BJ (cell line): ENCODE measurements around the gene AURKA. TPM values are rescaled to one million over a fixed set of nuclear protein-coding genes. Genes with fewer than 3 reads are reported as not detected.

Source experiments
- CTCF ChIA-PET: fragments of 350-600 bp; formaldehyde crosslinking; extraction: SDS; loops from one replicate; lab custom pipeline; 2021; ENCODE audit warnings: antibody characterized with exemption, inconsistent platforms; lab: Yijun Ruan, JAX
- POLR2A ChIA-PET: fragments of 300-600 bp; sonication (Branson Sonifier 250); formaldehyde crosslinking; extraction: SDS; loops from one replicate; lab custom pipeline; 2021; ENCODE audit warnings: antibody characterized with exemption; lab: Charles Lee
- DNase-seq: peaks from one replicate; pipeline ENCODE4 v3.0.0-alpha.2; 2011; ENCODE audit warnings: low read depth
- H3K27me3 ChIP-seq: 2 replicates; pipeline ENCODE4 v1.6.0; 2011; ENCODE audit warnings: low read length; ENCODE audit not compliant: control insufficient read depth, insufficient read depth
- H3K36me3 ChIP-seq: 2 replicates; pipeline ENCODE4 v1.5.1; 2011; ENCODE audit warnings: low read length; ENCODE audit not compliant: control insufficient read depth, insufficient read depth
- H3K4me3 ChIP-seq: 2 replicates; pipeline ENCODE4 v1.5.1; 2011; ENCODE audit warnings: low read depth, mild to moderate bottlenecking, control low read depth, low read length
- polyA plus RNA-seq: library from polyadenylated mRNA; depleted of rRNA; stranded (reverse); fragments of >200 nt; gene quantifications from 2 replicates; pipeline ENCODE4 v1.2.3, GENCODE V29; 2011
- TF ChIP-seq, protein P1 (sequence below): IDR thresholded peaks from 2 replicates; pipeline ENCODE4 v1.5.1; 2011; ENCODE audit warnings: low read depth, mild to moderate bottlenecking, control low read depth, inconsistent platforms, low read length, moderate library complexity; ENCODE audit not compliant: insufficient read depth

The AURKA gene
- polyA plus RNA-seq, 1 experiment: 40.4 TPM

DNA sequence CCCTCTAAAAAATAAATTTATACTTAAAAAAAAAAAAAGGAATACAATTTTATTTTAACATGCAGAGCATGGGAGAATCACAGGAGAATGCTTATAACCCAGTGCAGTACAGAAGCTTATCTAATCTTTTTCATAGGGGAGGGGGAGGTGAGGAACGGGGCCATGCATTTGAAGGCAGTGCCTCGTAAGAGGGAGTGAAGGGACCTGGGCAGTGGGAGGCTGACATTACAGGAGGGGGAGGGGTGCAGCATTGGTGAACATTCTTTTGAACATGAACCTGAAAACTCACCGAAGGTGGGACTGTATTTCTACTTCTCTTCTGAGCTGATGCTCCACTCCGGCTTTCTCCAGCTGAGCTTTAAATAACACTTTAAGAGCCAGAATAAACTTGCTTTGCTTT, 9.3 kb downstream of the AURKA start:
- H3K36me3 ChIP-seq: no peaks in the 10 kb centered on the region; the same call in 1 of the 2 replicates
- CTCF ChIA-PET: no interaction called here
- H3K27me3 ChIP-seq: no peaks in the 10 kb centered on the region
- TF ChIP-seq, protein P1, sequence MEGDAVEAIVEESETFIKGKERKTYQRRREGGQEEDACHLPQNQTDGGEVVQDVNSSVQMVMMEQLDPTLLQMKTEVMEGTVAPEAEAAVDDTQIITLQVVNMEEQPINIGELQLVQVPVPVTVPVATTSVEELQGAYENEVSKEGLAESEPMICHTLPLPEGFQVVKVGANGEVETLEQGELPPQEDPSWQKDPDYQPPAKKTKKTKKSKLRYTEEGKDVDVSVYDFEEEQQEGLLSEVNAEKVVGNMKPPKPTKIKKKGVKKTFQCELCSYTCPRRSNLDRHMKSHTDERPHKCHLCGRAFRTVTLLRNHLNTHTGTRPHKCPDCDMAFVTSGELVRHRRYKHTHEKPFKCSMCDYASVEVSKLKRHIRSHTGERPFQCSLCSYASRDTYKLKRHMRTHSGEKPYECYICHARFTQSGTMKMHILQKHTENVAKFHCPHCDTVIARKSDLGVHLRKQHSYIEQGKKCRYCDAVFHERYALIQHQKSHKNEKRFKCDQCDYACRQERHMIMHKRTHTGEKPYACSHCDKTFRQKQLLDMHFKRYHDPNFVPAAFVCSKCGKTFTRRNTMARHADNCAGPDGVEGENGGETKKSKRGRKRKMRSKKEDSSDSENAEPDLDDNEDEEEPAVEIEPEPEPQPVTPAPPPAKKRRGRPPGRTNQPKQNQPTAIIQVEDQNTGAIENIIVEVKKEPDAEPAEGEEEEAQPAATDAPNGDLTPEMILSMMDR: no peak
- DNase-seq: no peak
- POLR2A ChIA-PET: no interaction called here
- no peak overlapping the region for H3K4me3 ChIP-seq

- no peak for DNase-seq
- ChIA-PET POLR2A (no interaction called here), CTCF (interaction anchor here (1.0 kb wide), 1 partner anchor 96 kb away, joined by 3 read pairs; no protein-coding TSS in a partner anchor)
- no peak overlapping the region for H3K4me3 ChIP-seq
- H3K27me3 ChIP-seq: no peaks in the 10 kb centered on the region
- no peaks in the 10 kb centered on the region; the same call in 1 of the 2 replicates for H3K36me3 ChIP-seq
- TF ChIP-seq, protein P1: no peak
Observed at GRCh38 chr20:56381501-56381900, 10.5 kb downstream of the AURKA start.

DNA sequence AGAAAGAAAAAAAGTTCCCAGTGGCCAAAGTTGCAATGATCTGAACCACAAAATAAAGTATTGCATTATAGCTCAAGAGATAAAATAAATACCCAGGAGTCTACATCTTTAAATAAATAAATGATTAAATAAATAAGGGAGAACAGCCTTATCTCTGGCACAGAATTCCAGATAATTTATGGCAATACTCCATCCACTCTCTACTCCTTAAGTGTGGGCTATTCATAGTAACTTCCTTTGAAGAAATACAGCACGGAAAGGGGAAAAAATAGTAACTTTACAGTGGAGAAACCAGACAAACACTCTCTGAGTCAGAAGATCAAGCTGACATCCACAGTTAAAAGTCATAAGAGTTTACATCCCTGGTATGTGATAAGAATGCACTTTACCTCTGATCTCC, 11.6 kb downstream of the AURKA start:
- Histone ChIP-seq H3K27me3 (no peaks in the 10 kb centered on the region), H3K4me3 (no peak overlapping the region), H3K36me3 (no peaks in the 10 kb centered on the region; the same call in 1 of the 2 replicates)
- ChIA-PET CTCF (interaction anchor here (1.0 kb wide), 1 partner anchor 18 kb away, joined by 4 read pairs; no protein-coding TSS in a partner anchor), POLR2A (interaction anchor here (0.6 kb wide), 1 partner anchor 22 kb away, joined by 3 read pairs; no protein-coding TSS in a partner anchor)
- TF ChIP-seq, protein P1: no peak
- DNase-seq: no peak

DNA sequence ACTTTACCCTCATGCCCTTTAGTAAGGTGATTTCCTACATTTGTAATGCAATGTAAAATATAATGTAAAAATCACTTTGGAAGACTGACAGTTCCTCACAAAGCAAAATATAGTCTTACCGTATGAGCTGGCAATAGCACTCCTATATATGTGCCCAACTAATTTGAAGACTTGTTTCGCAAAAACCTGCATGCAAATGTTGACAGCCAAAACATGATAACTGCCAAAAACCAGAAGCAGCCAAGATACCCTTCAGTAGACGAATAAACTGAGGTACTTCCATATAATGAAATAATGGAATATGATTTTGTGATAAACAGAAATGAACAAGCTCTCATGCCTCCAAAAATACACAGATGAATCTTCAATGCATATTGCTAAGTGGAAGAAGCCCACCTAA, 13.6 kb downstream of the AURKA start:
- Histone ChIP-seq H3K27me3 (no peaks in the 10 kb centered on the region), H3K4me3 (no peak overlapping the region), H3K36me3 (no peaks in the 10 kb centered on the region)
- no peak for DNase-seq
- TF ChIP-seq, protein P1: no peak
- ChIA-PET CTCF (interaction anchor here (0.7 kb wide), 1 partner anchor 880 kb away, joined by 3 read pairs; no protein-coding TSS in a partner anchor), POLR2A (no interaction called here)

DNA sequence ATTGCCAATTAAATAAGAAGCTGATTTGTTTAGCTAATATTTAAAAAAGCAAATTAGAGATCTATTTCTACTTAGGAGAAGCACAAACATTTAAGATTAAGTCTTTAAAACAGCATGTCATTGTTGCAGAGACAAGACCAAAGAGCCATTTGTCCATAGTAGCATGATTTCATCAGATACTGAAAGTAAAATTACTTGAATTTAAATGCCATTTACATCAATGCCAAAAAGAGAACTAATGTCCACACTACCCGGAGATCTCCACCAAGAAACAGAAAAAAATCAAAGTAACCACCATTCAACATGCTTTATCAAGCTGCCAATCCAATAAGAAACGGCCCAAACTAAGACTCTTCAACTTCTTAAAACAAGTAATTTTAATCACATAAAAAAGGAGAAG, 15.7 kb downstream of the AURKA start:
- H3K36me3 ChIP-seq: no peaks in the 10 kb centered on the region
- POLR2A ChIA-PET: no interaction called here
- CTCF ChIA-PET: no interaction called here
- no peak overlapping the region for H3K4me3 ChIP-seq
- no peaks in the 10 kb centered on the region for H3K27me3 ChIP-seq
- TF ChIP-seq, protein P1: no peak
- DNase-seq: no peak
